H9 (cell line): Measurements from ENCODE around the gene LDB1. TPM values are rescaled to one million over a fixed set of nuclear protein-coding genes. Genes with fewer than 3 reads are reported as not detected.

ENCODE experiments used
- DNase-seq: peaks from one replicate; pipeline ENCODE4 v3.0.0-alpha.2; 2017
- H2AFZ ChIP-seq: one replicate; pipeline ENCODE4 v1.6.1; 2013; ENCODE audit warnings: mild to moderate bottlenecking, low read length, control low read depth, moderate library complexity
- H2AK5ac ChIP-seq: 2 replicates; pipeline ENCODE4 v1.6.1; 2013; ENCODE audit warnings: low read length, control low read depth, mixed read lengths; ENCODE audit not compliant: insufficient read length
- H2BK120ac ChIP-seq: one replicate; pipeline ENCODE4 v1.6.1; 2013; ENCODE audit warnings: low read depth, mild to moderate bottlenecking, low read length, control low read depth, inconsistent platforms; ENCODE audit not compliant: poor library complexity, severe bottlenecking
- H2BK12ac ChIP-seq: 2 replicates; pipeline ENCODE4 v1.6.1; 2013; ENCODE audit warnings: low read length, control low read depth, mixed read lengths, low read depth; ENCODE audit not compliant: insufficient read length
- H2BK15ac ChIP-seq: 2 replicates; pipeline ENCODE4 v1.6.1; 2013; ENCODE audit warnings: low read depth, low read length, control low read depth
- H2BK20ac ChIP-seq: one replicate; pipeline ENCODE4 v1.6.1; 2013; ENCODE audit warnings: low read depth, mild to moderate bottlenecking, low read length, control low read depth, inconsistent platforms; ENCODE audit not compliant: poor library complexity, severe bottlenecking
- H2BK5ac ChIP-seq: 2 replicates; pipeline ENCODE4 v1.6.1; 2013; ENCODE audit warnings: low read length, control low read depth, mixed read lengths; ENCODE audit not compliant: insufficient read length
- H3K14ac ChIP-seq: 2 replicates; pipeline ENCODE4 v1.6.1; 2013; ENCODE audit warnings: low read length, control low read depth; ENCODE audit not compliant: insufficient read depth
- H3K18ac ChIP-seq: 2 replicates; pipeline ENCODE4 v1.6.1; 2013; ENCODE audit warnings: low read depth, mild to moderate bottlenecking, mixed read lengths, low read length, control low read depth; ENCODE audit not compliant: insufficient read length
- H3K23ac ChIP-seq: 2 replicates; pipeline ENCODE4 v1.6.1; 2013; ENCODE audit warnings: low read length, control low read depth, mixed read lengths, low read depth; ENCODE audit not compliant: insufficient read length
- H3K23me2 ChIP-seq: 2 replicates; pipeline ENCODE4 v1.6.1; 2013; ENCODE audit warnings: low read depth, mild to moderate bottlenecking, mixed read lengths, low read length, control low read depth; ENCODE audit not compliant: insufficient read length, poor library complexity, severe bottlenecking
- H3K27ac ChIP-seq: 2 replicates; pipeline ENCODE4 v1.5.1; 2013; ENCODE audit warnings: low read length, control low read depth, mixed read lengths, low read depth; ENCODE audit not compliant: insufficient read length
- H3K27me3 ChIP-seq: 2 replicates; pipeline ENCODE4 v1.6.1; 2013; ENCODE audit warnings: low read length, control low read depth, inconsistent platforms; ENCODE audit not compliant: insufficient read depth
- H3K4ac ChIP-seq: 2 replicates; pipeline ENCODE4 v1.6.1; 2013; ENCODE audit warnings: low read depth, mild to moderate bottlenecking, control low read depth, inconsistent platforms, low read length, moderate library complexity
- H3K4me1 ChIP-seq: 2 replicates; pipeline ENCODE4 v1.6.1; 2013; ENCODE audit warnings: low read length, control low read depth, inconsistent platforms; ENCODE audit not compliant: insufficient read depth
- H3K4me2 ChIP-seq: 2 replicates; pipeline ENCODE4 v1.6.1; 2013; ENCODE audit warnings: low read length, control low read depth, mixed read lengths; ENCODE audit not compliant: insufficient read length, insufficient read depth
- H3K56ac ChIP-seq: 2 replicates; pipeline ENCODE4 v1.6.1; 2013; ENCODE audit warnings: low read depth, mild to moderate bottlenecking, mixed read lengths, low read length, control low read depth; ENCODE audit not compliant: insufficient read length
- H3K79me1 ChIP-seq: 2 replicates; pipeline ENCODE4 v1.6.1; 2013; ENCODE audit warnings: low read depth, mild to moderate bottlenecking, moderate library complexity, low read length, control low read depth, inconsistent platforms; ENCODE audit not compliant: insufficient read depth, poor library complexity, severe bottlenecking
- H3K79me2 ChIP-seq: 2 replicates; pipeline ENCODE4 v1.6.1; 2013; ENCODE audit warnings: low read length, control low read depth, inconsistent platforms; ENCODE audit not compliant: insufficient read depth
- H3K9ac ChIP-seq: 2 replicates; pipeline ENCODE4 v1.6.1; 2013; ENCODE audit warnings: low read length, control low read depth, mixed read lengths; ENCODE audit not compliant: insufficient read length; ENCODE audit errors: extremely low read depth
- H3K9me3 ChIP-seq: one replicate; pipeline ENCODE4 v1.6.1; 2013; ENCODE audit warnings: low read depth, low read length, inconsistent platforms; ENCODE audit not compliant: control insufficient read depth
- H3T11ph ChIP-seq: one replicate; pipeline ENCODE4 v1.6.1; 2013; ENCODE audit warnings: mild to moderate bottlenecking, low read length, control low read depth, inconsistent platforms
- H4K20me1 ChIP-seq: one replicate; pipeline ENCODE4 v1.6.1; 2013; ENCODE audit not compliant: control insufficient read depth, insufficient read length, insufficient read depth
- H4K5ac ChIP-seq: 2 replicates; pipeline ENCODE4 v1.6.1; 2013; ENCODE audit warnings: low read depth, mild to moderate bottlenecking, mixed read lengths, low read length, control low read depth; ENCODE audit not compliant: insufficient read length
- H4K8ac ChIP-seq: replicated peaks from 2 replicates; pipeline ENCODE4 v1.6.1; 2013; ENCODE audit warnings: low read length, control low read depth, mixed read lengths, low read depth; ENCODE audit not compliant: insufficient read length
- H4K91ac ChIP-seq: 2 replicates; pipeline ENCODE4 v1.6.1; 2013; ENCODE audit warnings: low read depth, mild to moderate bottlenecking, moderate library complexity, mixed read lengths, low read length, control low read depth; ENCODE audit not compliant: insufficient read length
- H3K27ac Mint-ChIP-seq, 3 experiments: 2 replicates in 2 of 3; 3 replicates in 1 of 3; pipeline ENCODE4 v1.8.0; 2020 to 2021; ENCODE audit warnings: mixed read lengths in 3 of 3, mild to moderate bottlenecking in 1 of 3, moderate library complexity in 1 of 3
- H3K27me3 Mint-ChIP-seq: 2 replicates; pipeline ENCODE4 v1.8.0; 2021; ENCODE audit warnings: low read depth, mild to moderate bottlenecking, moderate library complexity, mixed read lengths
- H3K36me3 Mint-ChIP-seq, 3 experiments: 2 replicates in 2 of 3; 3 replicates in 1 of 3; pipeline ENCODE4 v1.8.0; 2020 to 2021; ENCODE audit warnings: low read depth in 3 of 3, mixed read lengths in 3 of 3; ENCODE audit not compliant: insufficient read depth in 1 of 3
- H3K4me1 Mint-ChIP-seq, 2 experiments: 2 replicates each; pipeline ENCODE4 v1.8.0; 2020; ENCODE audit warnings: mixed read lengths in 2 of 2
- H3K4me3 Mint-ChIP-seq, 2 experiments: 2 replicates in 1 of 2; 3 replicates in 1 of 2; pipeline ENCODE4 v1.8.0; 2020 to 2021; ENCODE audit warnings: mild to moderate bottlenecking in 2 of 2, mixed read lengths in 2 of 2, moderate library complexity in 1 of 2
- H3K9me3 Mint-ChIP-seq, 2 experiments: 2 replicates in 1 of 2; 3 replicates in 1 of 2; pipeline ENCODE4 v1.8.0; 2020; ENCODE audit warnings: mild to moderate bottlenecking in 2 of 2, mixed read lengths in 2 of 2, moderate library complexity in 1 of 2
- CTCF ChIP-seq: fragments of 200-600 bp; sonication (generic); conservative IDR thresholded peaks from 3 replicates; pipeline ENCODE4 v1.8.0; 2021; ENCODE audit warnings: antibody characterized with exemption, mild to moderate bottlenecking
- WGBS: extraction: QIAGEN DNeasy Blood & Tissue Kit; methylation state at CpG from one replicate; pipeline ENCODE4 v1.1.7; 2013; ENCODE audit warnings: missing lambda C conversion rate, low lambda C conversion rate, mixed read lengths; ENCODE audit not compliant: insufficient read length; ENCODE audit errors: extremely low coverage; 5-methylcytosine and 5-hydroxymethylcytosine counted together
- total RNA-seq: library from RNA; stranded (reverse); gene quantifications from 2 replicates; pipeline ENCODE4 v1.2.1, GENCODE V29; 2021

The LDB1 gene
- total RNA-seq, 1 experiment from 2014 or later, result 80.5 TPM

GRCh38 chr10:102116656-102117055 is 3.5 kb downstream of the LDB1 start:
- Mint-ChIP-seq H3K4me1 (peaks cover 68 to 69% of the 10 kb centered on the region in 2 experiments), H3K4me3 (peak overlapping the region in 1 of 2 experiments; percentile 93; a peak in 4 of 5 replicates), H3K27me3 (no peaks in the 10 kb centered on the region), H3K9me3 (no peaks in the 10 kb centered on the region), H3K27ac (peak overlapping the region in 2 of 3 experiments; percentile 21 to 82; a peak in 5 of 7 replicates), H3K36me3 (peaks cover 0 to 6% (median 4%) of the 10 kb centered on the region in 3 experiments)
- Histone ChIP-seq H2AK5ac (no peak overlapping the region), H3T11ph (no peak overlapping the region), H3K4me2 (peak overlapping the region; percentile 72), H2BK120ac (no peak overlapping the region), H3K27ac (no peak overlapping the region), H4K5ac (no peak overlapping the region), H2AFZ (no peak overlapping the region), H4K20me1 (peaks cover 3% of the 10 kb centered on the region), H3K9ac (no peak overlapping the region), H3K18ac (no peak overlapping the region), H3K4ac (no peak overlapping the region), H2BK15ac (no peak overlapping the region), H4K91ac (no peak overlapping the region), H2BK20ac (no peak overlapping the region), H3K27me3 (no peaks in the 10 kb centered on the region), H2BK12ac (no peak overlapping the region), H3K4me1 (peaks cover 19% of the 10 kb centered on the region), H3K56ac (no peak overlapping the region), H3K23ac (no peak overlapping the region), H3K14ac (no peak overlapping the region), H2BK5ac (no peak overlapping the region), H4K8ac (no peak overlapping the region), H3K23me2 (peaks cover 30% of the 10 kb centered on the region), H3K79me2 (peaks cover 32% of the 10 kb centered on the region; the same call in 1 of the 2 replicates), H3K79me1 (peaks cover 8% of the 10 kb centered on the region), H3K9me3 (no peaks in the 10 kb centered on the region)
- no peak for TF ChIP-seq CTCF
- no peak for DNase-seq
- WGBS, result no CpG with 5 or more reads among the region's 1 CpG
